SK-N-SH (cell line): ENCODE measurements around the gene UNK.

ENCODE experiments used
- CTCF ChIP-seq: fragments of 200-600 bp; sonication (generic); IDR thresholded peaks from 2 replicates; pipeline ENCODE4 v1.6.1; 2017; ENCODE audit warnings: antibody characterized with exemption, mild to moderate bottlenecking, moderate library complexity
- EZH2phosphoT487 ChIP-seq: fragments of 200-600 bp; sonication (generic); IDR thresholded peaks from 2 replicates; pipeline ENCODE4 v1.6.1; 2017; ENCODE audit warnings: low read depth, mixed run types, mild to moderate bottlenecking, antibody characterized with exemption, moderate library complexity, borderline replicate concordance
- FOXM1 ChIP-seq: IDR thresholded peaks from 2 replicates; pipeline ENCODE4 v1.4.0; 2012; ENCODE audit warnings: low read depth, mild to moderate bottlenecking
- IRF3 ChIP-seq: fragments of 150-350 bp; IDR thresholded peaks from 2 replicates; pipeline ENCODE4 v1.6.1; 2016; ENCODE audit warnings: mild to moderate bottlenecking, low read depth, low read length
- JUND ChIP-seq: IDR thresholded peaks from 2 replicates; pipeline ENCODE4 v1.4.0; 2012
- PBX3 ChIP-seq: IDR thresholded peaks from 2 replicates; pipeline ENCODE4; 2012
- POLR2AphosphoS5 ChIP-seq: IDR thresholded peaks from 2 replicates; pipeline ENCODE4 v1.6.1; 2012; ENCODE audit warnings: low read depth, low read length
- USF2 ChIP-seq: fragments of 150-350 bp; IDR thresholded peaks from 2 replicates; pipeline ENCODE4 v1.6.1; 2017; ENCODE audit warnings: antibody characterized with exemption, low read length, low read depth, borderline replicate concordance

- TF ChIP-seq CTCF = no peak
- no peak for TF ChIP-seq IRF3
- TF ChIP-seq PBX3 = no peak
- no peak for TF ChIP-seq EZH2phosphoT487
- no peak for TF ChIP-seq JUND
- TF ChIP-seq FOXM1 = no peak
- no peak for TF ChIP-seq POLR2AphosphoS5
- no peak for TF ChIP-seq USF2
Measured at GRCh38 chr17:75812096-75813013, 27.7 kb downstream of the UNK start.
